Measurements from ENCODE around the gene SIDT2.

DNA sequence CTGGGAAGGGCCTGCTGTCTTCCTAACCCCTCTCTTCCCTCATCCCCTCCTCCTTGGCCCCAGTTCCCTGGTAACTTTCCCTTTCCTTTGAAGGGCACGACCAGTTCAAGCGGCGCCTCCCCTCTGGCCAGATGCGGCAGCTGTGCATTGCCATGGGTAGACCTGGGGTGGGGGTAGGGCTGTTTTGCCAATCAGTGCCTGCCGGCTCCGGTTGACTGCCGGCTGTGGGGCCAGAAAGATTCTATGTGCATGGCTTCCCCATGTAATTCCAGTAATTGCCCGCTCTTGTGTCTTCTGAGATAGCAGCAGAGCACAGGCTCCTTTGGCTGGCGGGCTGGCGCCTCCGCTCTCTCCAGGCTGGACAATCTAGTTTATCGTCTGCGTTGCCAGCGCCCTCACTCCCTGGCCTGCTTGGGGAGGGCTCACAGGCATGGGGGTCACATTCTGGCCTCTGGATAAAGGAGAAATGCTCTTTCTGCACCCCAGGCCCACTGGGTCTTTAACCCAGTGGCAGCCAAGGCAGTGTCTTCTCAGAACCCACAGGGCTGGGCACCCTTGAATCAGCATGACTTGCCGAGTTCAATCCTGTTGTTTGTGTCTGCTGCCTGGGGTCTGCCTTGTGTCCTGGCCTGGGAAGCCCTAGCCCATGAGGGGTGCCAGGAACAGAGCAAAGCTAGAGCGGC lies 9.4 kb downstream of the SIDT2 start:
- TF ChIP-seq, protein P1, sequence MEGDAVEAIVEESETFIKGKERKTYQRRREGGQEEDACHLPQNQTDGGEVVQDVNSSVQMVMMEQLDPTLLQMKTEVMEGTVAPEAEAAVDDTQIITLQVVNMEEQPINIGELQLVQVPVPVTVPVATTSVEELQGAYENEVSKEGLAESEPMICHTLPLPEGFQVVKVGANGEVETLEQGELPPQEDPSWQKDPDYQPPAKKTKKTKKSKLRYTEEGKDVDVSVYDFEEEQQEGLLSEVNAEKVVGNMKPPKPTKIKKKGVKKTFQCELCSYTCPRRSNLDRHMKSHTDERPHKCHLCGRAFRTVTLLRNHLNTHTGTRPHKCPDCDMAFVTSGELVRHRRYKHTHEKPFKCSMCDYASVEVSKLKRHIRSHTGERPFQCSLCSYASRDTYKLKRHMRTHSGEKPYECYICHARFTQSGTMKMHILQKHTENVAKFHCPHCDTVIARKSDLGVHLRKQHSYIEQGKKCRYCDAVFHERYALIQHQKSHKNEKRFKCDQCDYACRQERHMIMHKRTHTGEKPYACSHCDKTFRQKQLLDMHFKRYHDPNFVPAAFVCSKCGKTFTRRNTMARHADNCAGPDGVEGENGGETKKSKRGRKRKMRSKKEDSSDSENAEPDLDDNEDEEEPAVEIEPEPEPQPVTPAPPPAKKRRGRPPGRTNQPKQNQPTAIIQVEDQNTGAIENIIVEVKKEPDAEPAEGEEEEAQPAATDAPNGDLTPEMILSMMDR (IDR thresholded peaks at IDR 0.05), result no peak
- no peak for TF ChIP-seq POLR2AphosphoS5 (IDR thresholded peaks at IDR 0.05)
- TF ChIP-seq POLR2A (IDR thresholded peaks at IDR 0.05), result no peak

Measured in gastroesophageal sphincter (tissue), 3 donors.